ENCODE results near the gene LAMA2.
"Not testable (repeated sequence)": the region's sequence is repeated elsewhere in the genome, so short reads cannot be mapped to it uniquely, and the experiment has no call there.

Gene LAMA2

DNA sequence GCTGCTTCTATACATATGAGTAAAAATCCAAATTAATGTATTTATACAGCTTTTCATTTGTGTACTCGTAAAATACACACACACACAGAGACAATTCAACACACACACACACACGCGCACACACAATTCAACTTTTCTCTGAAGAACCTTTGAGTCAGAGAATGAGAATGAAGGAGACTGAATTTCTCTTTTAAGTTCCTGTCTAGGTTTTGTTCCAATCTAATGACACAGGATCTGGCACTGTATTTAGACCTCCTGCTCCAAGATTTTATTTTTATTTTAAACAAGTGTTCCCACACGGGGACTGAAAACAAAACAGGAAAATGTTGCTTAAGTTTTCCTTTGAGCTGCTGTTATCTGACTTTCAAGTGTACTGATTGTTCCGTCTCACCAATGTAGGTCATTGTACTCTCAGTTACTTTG, 250.8 kb downstream of the LAMA2 start:
- no peak for DNase-seq

DNA sequence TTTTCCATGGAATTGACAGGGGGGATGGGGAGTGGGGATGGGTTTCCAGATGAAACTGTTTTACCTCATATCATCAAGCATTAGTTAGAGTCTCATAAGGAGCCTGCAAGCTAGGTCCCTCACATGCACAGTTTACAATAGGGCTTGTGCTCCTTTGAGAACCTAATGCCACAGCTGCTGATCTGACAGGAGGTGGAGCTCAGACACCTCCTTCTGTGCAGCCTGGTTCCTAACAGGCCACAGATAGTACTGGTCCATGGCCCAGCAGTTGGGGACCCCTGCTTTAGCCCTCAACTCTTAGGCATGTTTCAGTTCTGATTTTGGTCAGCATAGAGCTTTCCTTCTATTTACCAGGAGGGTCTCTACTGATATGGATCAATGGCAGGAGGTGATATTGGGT, 251.6 kb downstream of the LAMA2 start:
- DNase-seq = no peak

DNA sequence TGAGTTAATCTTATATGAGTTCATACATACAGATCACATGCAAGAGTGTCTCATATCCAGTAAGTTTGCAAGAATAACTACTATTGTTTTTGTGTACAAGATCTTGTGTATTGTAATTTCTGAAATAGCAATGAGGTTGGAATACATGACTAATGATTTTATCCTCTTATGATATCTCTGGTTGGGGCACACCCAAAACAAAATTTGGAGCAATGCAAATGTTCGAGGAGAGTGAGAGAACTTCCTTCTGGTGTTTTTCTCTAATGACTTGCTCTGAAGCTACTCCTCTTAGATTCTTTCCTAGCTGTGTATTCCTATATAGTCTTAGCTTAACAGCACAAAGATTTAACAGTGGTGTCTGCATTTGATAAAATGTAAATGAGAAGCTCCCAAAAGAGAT, 252.5 kb downstream of the LAMA2 start:
- DNase-seq = no peak

DNA sequence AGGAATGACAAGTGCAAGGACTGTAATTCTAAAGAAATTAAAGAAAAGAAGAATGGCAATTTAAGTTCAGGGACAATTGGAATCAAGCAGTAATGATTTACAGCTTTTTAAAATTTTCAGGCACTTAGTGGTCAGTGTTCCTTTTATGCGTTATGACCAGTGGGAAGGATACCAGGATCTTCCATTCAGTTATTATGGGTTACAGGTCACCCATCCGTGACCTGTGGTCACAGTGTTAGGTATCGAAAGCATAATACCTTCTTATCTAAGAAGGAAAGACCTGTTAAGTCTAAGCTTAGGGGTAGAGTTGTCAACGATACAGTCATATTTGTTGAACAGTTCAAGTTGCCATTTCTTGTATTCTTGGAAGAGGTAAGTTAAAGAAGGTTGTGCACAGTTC, 253.8 kb downstream of the LAMA2 start:
- no peak for DNase-seq

DNA sequence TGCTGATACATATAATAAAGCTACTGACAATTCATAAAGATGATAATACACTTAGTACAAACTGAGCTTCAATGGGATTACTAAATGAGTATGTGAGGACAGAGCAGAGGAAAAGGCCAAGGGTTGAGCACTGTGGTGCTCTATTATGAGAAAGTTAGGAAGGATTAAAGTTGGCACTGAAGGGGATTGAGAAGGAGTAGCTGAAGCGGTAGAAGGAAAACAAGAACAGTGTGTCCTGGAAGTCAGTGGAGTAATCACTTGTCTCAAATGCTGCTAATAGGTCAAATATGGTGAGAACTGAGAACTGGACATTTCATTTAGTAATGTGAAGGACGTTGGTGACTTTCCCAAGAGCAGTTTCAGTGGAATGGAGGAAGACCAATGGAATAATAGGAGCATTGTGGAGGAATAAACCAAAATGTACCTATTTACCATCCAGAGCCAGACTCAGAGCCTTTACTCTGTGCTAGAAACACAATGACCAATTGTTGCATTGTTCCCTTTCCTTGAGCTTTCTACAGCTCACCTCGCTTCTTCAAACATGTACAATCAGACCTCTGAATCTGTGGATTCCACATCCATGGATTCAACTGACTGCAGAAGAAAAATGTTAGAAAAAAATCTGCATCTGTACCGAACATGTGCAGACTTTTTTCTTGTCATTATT, 255.9 kb downstream of the LAMA2 start:
- no peak for DNase-seq

DNA sequence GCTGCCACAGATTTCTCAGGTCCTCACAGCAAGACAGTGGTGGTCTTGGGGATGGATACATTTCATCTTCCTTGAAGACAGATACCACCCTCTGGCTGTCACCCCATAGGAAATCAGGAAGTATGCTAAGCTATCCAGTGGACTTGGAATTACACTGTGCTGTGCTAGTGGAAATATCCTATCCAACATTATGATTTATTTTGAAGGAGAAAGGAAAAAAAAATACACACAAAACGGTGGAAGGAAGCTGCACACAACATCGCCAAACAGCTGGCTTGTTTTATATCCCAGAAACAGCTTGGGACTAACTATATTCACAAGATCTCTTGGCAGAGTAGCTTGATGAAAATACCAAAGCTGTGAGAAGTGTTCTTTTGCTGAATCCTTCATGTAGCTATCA, 257.6 kb downstream of the LAMA2 start:
- no peak for DNase-seq

DNA sequence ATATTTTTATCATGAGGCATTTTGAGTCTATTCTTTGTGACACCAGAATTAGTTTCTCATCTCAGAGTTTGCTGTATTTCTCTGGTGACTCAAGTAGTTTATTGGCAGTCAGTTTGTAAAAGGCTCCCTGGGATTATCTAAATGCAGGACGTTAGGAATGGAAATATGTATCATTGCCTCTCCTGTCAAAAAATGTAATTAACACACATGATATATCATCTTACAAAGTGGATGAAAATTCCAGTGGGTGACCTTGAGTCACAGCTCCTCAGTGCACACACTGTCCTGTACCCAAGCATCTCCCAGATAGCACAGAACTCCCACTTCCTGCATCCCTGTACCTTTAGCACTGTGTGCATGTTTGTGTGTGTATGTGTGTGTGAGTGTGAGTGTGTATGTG, 258.6 kb downstream of the LAMA2 start:
- no peak for DNase-seq

DNA sequence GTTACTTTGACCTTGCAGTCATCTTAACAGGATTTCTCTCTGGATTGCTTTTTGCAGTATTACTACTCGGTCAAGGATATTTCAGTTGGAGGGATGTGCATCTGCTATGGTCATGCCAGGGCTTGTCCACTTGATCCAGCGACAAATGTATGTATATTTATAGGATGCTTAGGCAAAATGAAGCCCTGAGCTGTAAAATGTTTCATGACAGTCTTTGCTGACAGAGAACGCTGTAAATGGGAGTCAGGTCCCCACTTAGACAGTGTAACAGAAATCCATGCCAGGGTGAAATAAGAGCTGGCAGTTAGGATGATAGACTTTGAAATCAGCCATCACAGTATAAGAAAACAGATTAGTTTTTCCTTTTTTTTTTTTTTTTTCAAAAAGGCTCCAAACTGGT, 264.0 kb downstream of the LAMA2 start:
- no peak for DNase-seq

DNA sequence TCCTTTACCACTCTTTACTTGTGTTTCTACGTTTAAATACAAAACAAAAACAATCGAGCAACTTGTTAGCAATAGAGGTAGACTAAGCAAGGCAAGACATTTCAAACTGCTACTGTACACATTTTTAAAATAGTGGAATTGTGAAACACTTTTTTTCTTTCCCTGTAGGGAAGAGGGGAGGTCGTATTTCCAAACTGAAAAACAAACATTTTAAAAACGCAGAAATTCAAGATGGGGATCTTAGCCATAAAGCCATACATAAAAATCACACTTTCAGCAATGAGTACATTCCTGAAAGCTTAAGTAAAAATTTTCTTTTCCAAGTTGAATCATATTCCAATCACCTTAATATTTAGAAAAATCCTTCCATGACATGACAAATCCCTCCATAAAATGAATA, 267.6 kb downstream of the LAMA2 start:
- DNase-seq = no peak

DNA sequence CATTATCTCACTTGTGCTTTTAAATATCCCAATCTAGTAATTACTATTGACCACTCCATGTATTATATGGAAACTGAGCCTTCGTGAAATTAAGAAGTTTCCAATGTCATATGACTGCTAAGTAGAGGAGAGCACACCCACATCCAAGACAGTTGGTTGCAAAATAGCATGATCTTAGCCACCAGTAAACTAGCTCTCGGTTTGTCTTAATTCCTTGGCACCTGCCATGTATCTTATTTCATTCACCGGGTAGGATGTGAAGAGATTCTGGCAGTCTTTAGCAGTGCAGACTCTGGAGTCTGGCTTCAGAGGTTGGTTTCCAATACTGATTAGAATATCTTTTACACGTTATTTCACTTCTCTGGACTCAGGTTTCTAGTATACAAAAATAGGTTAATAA, 270.3 kb downstream of the LAMA2 start:
- no peak for DNase-seq

DNA sequence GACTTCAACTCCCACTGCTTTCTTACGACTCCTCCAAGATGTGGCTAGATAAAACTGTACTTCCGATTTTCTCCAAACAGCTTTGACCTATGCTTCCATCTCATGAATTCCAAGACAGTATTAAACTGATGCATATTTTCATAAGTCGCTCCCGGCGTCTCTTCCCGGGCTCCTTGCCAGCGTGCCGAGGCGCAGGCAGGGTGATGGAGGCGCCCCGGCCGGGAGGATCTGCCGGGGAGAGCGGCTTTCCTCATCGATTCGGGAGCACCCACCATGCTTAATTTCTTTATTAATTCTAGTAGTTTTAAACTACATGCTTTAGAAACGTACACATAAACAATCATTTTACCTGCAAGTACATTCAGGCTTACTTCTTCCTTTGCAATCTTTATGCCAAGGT, 276.3 kb downstream of the LAMA2 start:
- not testable (repeated sequence) for DNase-seq

DNA sequence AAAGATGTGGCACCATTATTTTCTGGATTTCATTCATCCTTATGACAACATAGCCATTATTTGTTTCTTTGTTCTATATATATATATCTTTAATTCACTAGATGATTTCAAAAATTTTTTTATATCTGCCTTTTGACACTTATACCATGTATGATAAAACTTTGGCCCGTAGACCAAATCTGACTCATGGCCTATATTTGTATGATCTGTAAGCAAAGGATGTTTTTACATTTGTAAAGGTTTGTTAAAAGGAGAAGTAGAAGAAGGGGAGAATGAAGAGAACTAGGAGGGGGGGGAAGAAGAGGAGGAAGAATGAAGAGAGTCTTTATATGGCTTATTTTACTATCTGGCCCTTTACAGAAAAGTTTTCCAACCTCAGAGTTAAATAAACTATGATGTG, 279.7 kb downstream of the LAMA2 start:
- DNase-seq = no peak

DNA sequence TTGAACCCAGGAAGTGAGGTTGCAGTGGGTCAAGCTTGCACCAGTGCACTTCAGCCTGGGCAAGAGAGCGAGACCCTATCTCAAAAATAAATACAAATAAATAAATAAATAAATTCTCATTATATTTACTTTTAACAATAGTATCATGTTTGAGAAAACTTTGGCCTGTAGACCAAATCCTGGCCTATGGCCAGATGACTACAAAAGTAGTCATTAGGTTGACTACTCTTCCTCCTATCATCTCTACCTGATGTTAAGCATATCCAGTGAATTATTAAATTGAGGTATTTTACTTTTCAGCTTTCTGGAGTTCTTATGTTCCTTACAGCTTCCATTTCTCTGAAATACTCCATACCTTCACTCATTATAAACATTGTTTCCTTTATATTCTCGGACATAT, 280.6 kb downstream of the LAMA2 start:
- no peak for DNase-seq

DNA sequence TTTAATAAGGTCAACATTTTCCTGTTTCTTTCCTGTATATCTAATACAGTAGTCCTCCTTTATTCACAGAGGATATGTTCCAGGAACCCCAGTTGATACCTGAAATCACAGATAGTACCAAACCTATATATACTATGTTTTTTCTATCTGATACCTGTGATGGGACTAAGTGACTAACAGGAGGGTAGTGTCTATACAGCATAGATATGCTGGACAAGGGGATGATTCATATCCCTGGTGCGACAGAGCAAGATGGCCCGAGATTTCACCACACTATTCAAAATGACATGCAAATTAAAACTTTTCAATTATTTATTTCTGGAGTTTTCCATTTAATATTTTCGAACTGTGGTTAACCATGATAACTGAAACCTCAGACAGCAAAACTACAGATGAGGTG, 281.1 kb downstream of the LAMA2 start:
- no peak for DNase-seq

DNA sequence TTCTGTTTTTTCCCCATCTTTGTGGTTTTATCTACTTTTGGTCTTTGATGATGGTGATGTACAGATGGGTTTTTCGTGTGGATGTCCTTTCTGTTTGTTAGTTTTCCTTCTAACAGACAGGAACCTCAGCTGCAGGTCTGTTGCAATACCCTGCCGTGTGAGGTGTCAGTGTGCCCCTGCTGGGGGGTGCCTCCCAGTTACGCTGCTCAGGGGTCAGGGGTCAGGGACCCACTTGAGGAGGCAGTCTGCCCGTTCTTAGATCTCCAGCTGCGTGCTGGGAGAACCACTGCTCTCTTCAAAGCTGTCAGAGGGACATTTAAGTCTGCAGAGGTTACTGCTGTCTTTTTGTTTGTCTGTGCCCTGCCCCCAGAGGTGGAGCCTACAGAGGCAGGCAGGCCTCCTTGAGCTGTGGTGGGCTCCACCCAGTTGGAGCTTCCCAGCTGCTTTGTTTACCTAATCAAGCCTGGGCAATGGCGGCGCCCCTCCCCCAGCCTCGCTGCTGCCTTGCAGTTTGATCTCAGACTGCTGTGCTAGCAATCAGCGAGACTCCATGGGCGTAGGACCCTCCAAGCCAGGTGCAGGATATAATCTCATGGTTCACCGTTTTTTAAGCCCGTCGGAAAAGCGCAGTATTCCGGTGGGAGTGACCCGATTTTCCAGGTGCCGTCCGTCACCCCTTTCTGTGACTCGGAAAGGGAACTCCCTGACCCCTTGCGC, 289.5 kb downstream of the LAMA2 start:
- DNase-seq = not testable (repeated sequence)

DNA sequence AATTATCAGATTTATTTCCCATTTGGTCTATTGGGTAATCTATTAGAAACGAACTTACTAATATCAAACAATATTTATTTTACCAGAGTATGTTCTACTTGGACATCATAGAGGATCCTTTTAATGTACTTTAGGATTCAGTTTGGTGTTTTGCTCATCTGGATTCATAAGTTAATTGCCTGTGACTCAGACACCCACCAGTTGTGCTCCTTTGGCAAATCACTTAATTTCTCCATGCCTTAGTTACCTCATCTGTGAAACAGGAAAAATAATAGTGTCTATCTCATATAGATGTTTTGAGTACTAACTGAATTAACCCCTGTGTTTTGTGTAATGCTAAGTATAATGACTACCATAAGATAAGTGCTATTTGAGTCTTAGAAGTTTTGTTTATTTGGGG, 292.1 kb downstream of the LAMA2 start:
- DNase-seq = no peak

DNA sequence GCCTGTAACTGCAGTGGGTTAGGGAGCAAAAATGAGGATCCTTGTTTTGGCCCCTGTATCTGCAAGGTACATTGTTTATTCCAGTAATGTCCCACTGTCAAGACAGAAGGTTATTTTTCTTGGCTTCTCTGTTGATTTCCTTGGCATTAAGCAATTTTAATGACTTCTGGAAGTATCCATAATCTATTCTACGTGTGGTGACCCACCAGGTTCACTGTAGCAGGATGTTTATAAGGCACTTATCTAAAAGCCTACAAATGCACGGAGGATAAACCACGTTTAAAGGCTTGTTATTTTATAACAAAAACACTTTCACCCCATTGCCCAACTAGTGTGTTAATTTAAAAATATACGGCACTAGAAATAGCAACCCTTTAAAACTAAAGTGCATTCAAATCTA, 294.9 kb downstream of the LAMA2 start:
- DNase-seq = no peak

DNA sequence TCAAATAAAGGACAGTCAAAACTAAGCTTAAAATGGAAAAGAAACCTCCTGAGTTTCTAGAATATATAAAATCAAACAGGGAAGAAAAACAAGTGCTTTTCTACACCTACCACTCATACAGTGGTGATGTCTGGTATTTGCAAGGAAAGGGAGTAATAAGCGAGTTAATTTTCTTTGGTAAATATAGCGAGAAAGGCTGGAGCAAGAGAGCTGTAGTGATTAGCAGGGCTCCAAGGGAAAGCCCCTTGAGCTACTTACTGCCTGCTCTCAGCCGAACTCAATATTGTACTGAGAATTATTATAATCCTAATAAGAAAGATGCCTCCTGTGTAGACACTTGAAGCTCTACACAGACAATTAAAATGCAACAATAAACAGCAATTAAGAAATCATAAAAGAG, 296.3 kb downstream of the LAMA2 start:
- no peak for DNase-seq

DNA sequence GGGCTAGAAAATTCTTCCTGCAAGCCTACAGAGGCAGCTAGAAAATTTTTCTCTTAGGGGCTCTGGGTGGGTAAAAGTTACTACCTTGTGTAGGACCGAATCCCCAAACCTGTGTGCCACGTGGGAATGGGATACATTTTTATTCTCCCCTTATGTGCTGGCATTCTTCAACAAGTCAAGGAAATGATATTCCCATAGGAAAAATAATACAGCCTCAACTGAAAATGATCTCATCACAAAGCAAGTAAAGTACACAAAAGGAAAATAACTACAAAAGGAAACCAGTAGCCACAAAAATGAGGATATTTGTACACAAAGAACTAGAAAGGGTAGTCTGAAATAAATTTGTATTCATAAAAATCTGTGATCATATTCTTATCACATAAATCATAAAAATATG, 298.1 kb downstream of the LAMA2 start:
- DNase-seq = no peak

DNA sequence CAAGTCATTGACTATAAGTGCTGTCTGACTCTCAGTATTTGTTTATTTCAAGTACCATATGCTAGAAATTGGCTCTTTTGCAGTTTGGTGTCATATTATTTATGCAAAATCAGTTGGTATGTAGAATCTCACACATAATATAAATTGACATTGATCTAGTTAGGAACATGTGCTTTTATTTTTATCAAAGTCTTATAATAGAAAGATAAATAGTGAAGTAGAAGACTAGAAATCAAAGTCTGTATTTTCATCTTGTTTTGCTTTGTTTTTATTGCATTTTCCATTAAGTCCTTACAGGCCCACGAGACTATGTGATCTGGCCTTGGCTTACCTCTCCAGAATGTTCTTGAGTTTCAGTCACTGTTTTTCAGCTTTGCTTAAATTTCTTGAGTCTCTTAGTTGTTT, 300.3 kb downstream of the LAMA2 start:
- no peak for DNase-seq

DNA sequence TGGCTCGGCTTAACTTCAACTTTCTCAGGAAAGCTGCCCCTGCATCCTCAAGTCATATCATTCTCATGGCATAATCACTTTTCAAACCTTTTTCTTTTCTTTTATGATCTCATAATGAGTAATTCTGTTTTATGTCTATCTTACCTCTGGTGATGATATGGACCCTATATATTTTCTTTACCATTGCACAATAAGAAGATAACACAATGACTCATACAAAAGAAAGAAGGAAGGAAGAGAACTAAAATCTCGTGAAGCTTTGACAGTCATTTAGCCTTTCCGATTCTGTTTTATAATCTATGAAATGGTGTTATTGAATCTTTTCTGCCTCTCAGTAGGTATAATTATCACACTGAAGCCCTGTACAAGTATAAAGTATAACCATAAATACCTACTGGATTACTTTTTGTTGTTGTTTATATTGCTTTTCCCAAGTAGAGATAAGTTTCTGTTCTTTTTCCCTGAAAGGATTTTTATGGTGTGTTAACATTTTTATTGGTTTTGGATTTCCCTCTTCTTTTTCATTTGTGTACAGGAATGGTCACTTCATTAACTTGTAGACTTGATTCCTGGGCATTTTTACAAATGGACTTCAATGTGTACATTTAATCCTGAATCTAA, 300.9 kb downstream of the LAMA2 start:
- no peak for DNase-seq

DNA sequence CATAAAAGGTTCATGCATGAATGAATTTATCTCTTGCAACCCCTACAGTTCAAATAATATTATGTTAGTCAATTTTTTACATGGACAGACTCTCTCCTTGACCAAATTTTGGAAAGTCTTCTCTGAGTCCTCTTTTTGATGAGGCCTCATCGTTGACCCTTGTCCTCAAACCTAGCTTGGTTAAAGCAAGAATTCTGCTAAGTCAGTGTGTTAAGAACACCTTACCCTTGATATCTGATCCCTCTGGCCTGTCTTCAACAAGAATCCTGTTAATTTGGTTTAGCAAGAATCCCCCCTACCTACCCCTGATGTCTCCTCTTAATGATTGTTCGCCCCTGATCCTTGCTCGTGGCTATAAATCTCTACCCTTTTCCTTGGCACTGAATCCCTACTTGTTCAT, 301.4 kb downstream of the LAMA2 start:
- no peak for DNase-seq

DNA sequence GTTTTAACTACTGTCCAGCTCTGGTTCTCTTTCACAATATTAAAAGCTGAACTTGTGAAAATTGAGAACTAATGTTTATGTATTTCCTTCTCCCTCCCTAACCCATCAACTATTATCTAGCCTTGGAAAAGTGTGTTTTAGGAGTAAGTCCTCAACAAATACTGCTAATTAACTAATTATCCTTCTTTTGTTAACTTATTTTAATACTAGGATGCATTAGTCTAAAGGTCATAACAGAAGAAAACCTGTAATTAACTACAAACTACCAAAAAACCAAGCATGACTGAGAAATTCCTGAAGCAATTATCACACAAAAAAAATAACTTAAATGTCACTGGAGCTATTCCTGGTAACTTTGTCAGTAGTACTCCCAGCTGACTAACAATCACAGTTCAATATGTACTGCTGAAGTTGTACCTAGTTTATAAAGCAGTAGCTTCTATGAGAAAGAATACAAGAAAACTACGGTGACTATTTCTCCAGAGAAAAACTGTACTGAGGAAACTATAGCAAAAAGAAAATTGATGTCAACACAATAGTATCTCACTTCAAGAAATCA, 301.9 kb downstream of the LAMA2 start:
- DNase-seq = no peak

DNA sequence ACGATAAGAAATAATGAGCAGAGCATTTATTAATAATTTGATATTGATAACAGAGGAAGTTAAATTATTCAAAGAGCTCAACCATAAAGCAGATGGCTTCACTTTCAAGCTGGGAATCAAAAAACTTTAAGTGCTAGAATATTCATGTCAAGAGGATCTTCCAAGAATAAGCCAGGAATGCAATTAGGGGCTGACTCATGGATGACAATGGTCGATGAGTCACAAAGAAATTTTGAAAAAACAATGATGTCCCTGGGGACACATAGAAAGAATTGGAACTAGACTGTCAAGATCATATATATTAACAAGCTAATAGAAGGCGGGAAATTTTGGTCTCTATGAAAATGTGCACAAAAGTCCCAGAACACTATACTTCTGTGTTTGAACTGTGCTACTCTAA, 304.1 kb downstream of the LAMA2 start:
- no peak for DNase-seq

Data from NCI-H1048 (cell line).